Endothelial cell of umbilical vein (primary cell): Measurements from ENCODE around the gene B3GALT6.

Source experiments
- CTCF ChIP-seq, 2 donors: IDR thresholded peaks; 1 replicate in 1 of 2; 2 replicates in 1 of 2; pipeline ENCODE4 v1.5.1; 2011; ENCODE audit warnings: low read length in 2 of 2, mild to moderate bottlenecking in 2 of 2, moderate library complexity in 2 of 2, control low read depth in 1 of 2, inconsistent platforms in 1 of 2, low read depth in 1 of 2; ENCODE audit not compliant: insufficient read depth in 1 of 2; ENCODE audit errors: extremely low read depth in 1 of 2
- EZH2 ChIP-seq: IDR thresholded peaks from 2 replicates; pipeline ENCODE4 v1.6.1; 2012; ENCODE audit warnings: borderline replicate concordance, low read depth, mild to moderate bottlenecking, moderate library complexity, low read length, inconsistent platforms; ENCODE audit not compliant: severe bottlenecking
- FOS ChIP-seq: IDR thresholded peaks from 2 replicates; pipeline ENCODE4 v1.6.1; 2011; ENCODE audit warnings: mild to moderate bottlenecking, low read length, moderate library complexity, borderline replicate concordance; ENCODE audit not compliant: insufficient read depth
- JUN ChIP-seq: IDR thresholded peaks from 2 replicates; pipeline ENCODE4 v1.6.1; 2011; ENCODE audit warnings: borderline replicate concordance, low read depth; ENCODE audit not compliant: insufficient read length, insufficient read depth
- MAX ChIP-seq: IDR thresholded peaks from 2 replicates; pipeline ENCODE4 v1.6.1; 2011; ENCODE audit not compliant: insufficient read depth, insufficient read length
- POLR2A ChIP-seq: IDR thresholded peaks from 2 replicates; pipeline ENCODE4 v1.6.1; 2012; ENCODE audit warnings: low read depth, mild to moderate bottlenecking, control low read depth, low read length
- POLR2AphosphoS5 ChIP-seq: IDR thresholded peaks from 2 replicates; pipeline ENCODE4 v1.6.1; 2012; ENCODE audit warnings: low read depth, mild to moderate bottlenecking, control low read depth, low read length, moderate library complexity; ENCODE audit not compliant: insufficient read depth

GRCh38 chr1:1262071-1262470 is 30.0 kb downstream of the B3GALT6 start:
- TF ChIP-seq POLR2A, result no peak
- TF ChIP-seq POLR2AphosphoS5, result no peak
- no peak for TF ChIP-seq CTCF (IDR thresholded peaks at IDR 0.05; ENCODE audit: extremely low read depth in 1 of 2, insufficient read depth in 1 of 2, low read depth in 1 of 2, low read length in 2 of 2)
- no peak for TF ChIP-seq JUN
- TF ChIP-seq MAX, result no peak
- no peak for TF ChIP-seq FOS
- no peak for TF ChIP-seq EZH2
